HCT116 (cell line): ENCODE results near the gene MAPK6. TPM values are rescaled to one million over a fixed set of nuclear protein-coding genes. Genes with fewer than 3 reads are reported as not detected.

ENCODE experiments used
- ATAC-seq: fragments of 200-7000 bp; cut with Tn5 transposase; 2 replicates; pipeline ENCODE4 v1.9.1; 2020; ENCODE audit warnings: mild to moderate bottlenecking, moderate library complexity
- BruUV-seq: library from RNA; stranded (reverse); fragments of 400-500 nt; replicated peaks from 2 replicates; lab custom pipeline; 2021; lab: Mats Ljungman, UMichigan
- CTCF ChIA-PET: fragments of 300-600 bp; sonication (Branson Sonifier 250); formaldehyde crosslinking; loops from one replicate; lab custom pipeline; 2021; ENCODE audit warnings: antibody characterized with exemption; lab: Charles Lee
- POLR2A ChIA-PET: fragments of 300-600, 350-600 bp; sonication (Branson Sonifier 250); formaldehyde crosslinking; loops from one replicate; lab custom pipeline; 2021; ENCODE audit warnings: antibody characterized with exemption; lab: Charles Lee
- RAD21 ChIA-PET, 2 experiments: fragments of 300-600 bp; sonication (Branson Sonifier 250); formaldehyde crosslinking; loops; one replicate each; lab custom pipeline; 2023; ENCODE audit warnings: low total read pairs in 2 of 2; ENCODE audit not compliant: uncharacterized antibody in 2 of 2, unreplicated experiment in 2 of 2, low non-redundant PET in 1 of 2; lab: Charles Lee
- DNase-seq: peaks from one replicate; pipeline ENCODE4 v3.0.0-alpha.2; 2010; ENCODE audit warnings: low read depth, low spot score
- H2AFZ ChIP-seq: fragments of 200-600 bp; shearing (Covaris generic), sonication (generic); 2 replicates; pipeline ENCODE4 v1.6.1; 2017; ENCODE audit warnings: low read depth, mixed run types, mixed read lengths, antibody characterized with exemption, low read length; ENCODE audit not compliant: poor library complexity, severe bottlenecking
- H3K27ac ChIP-seq: 2 replicates; pipeline ENCODE4 v1.5.1; 2012; ENCODE audit warnings: low read depth, low read length
- H3K27me3 ChIP-seq: fragments of 200-600 bp; sonication (generic); 2 replicates; pipeline ENCODE4 v1.6.1; 2016; ENCODE audit warnings: mixed run types, low read length, mixed read lengths; ENCODE audit not compliant: insufficient read depth
- H3K36me3 ChIP-seq, 2 experiments: fragments of 200-500 bp in 1 of 2; fragments of 200-600 bp in 1 of 2; sonication (Bioruptor generic) in 1 of 2; sonication (generic) in 1 of 2; 2 replicates each; pipeline versions ENCODE4 v1.5.1 to v1.6.1; 2014 to 2016; ENCODE audit warnings: low read length in 2 of 2, inconsistent platforms in 1 of 2, mixed read lengths in 1 of 2, mixed run types in 1 of 2; ENCODE audit not compliant: insufficient read depth in 2 of 2, control insufficient read depth in 1 of 2
- H3K4me1 ChIP-seq, 2 experiments: fragments of 200-600 bp in 1 of 2; sonication (generic) in 1 of 2; 2 replicates each; pipeline versions ENCODE4 v1.5.1 to v1.6.1; 2012 to 2017; ENCODE audit warnings: low read length in 2 of 2, inconsistent platforms in 1 of 2, mild to moderate bottlenecking in 1 of 2, mixed read lengths in 1 of 2, mixed run types in 1 of 2, moderate library complexity in 1 of 2; ENCODE audit not compliant: insufficient read depth in 2 of 2, control insufficient read depth in 1 of 2
- H3K4me2 ChIP-seq: fragments of 200-600 bp; sonication (generic); 2 replicates; pipeline ENCODE4 v1.6.1; 2017; ENCODE audit warnings: mixed run types, low read length, mixed read lengths
- H3K4me3 ChIP-seq, 2 experiments: fragments of 200-600 bp in 1 of 2; sonication (generic) in 1 of 2; replicated peaks in 1 of 2; 2 replicates each; pipeline ENCODE4 v1.5.1; 2011 to 2016; ENCODE audit warnings: low read length in 2 of 2, control low read depth in 1 of 2, low read depth in 1 of 2, mild to moderate bottlenecking in 1 of 2, mixed read lengths in 1 of 2, mixed run types in 1 of 2
- H3K79me2 ChIP-seq: fragments of 200-600 bp; sonication (generic); 2 replicates; pipeline ENCODE4 v1.6.1; 2017; ENCODE audit warnings: mild to moderate bottlenecking, mixed run types, low read length, moderate library complexity, mixed read lengths; ENCODE audit not compliant: insufficient read depth
- H3K9ac ChIP-seq: fragments of 200-600 bp; sonication (generic); 2 replicates; pipeline ENCODE4 v1.6.1; 2016; ENCODE audit warnings: low read length, mixed read lengths
- H3K9me2 ChIP-seq: fragments of 200-600 bp; sonication (generic), shearing (Covaris generic); 2 replicates; pipeline ENCODE4 v1.6.1; 2017; ENCODE audit warnings: mixed run types, mild to moderate bottlenecking, moderate library complexity; ENCODE audit not compliant: insufficient read depth
- H3K9me3 ChIP-seq, 2 experiments: fragments of 200-500 bp in 1 of 2; fragments of 200-600 bp in 1 of 2; sonication (Bioruptor generic) in 1 of 2; sonication (generic) in 1 of 2; 2 replicates each; pipeline ENCODE4 v1.6.1; 2014 to 2017; ENCODE audit warnings: low read length in 2 of 2, mixed read lengths in 2 of 2, inconsistent platforms in 1 of 2, low read depth in 1 of 2, mild to moderate bottlenecking in 1 of 2, mixed run types in 1 of 2, moderate library complexity in 1 of 2; ENCODE audit not compliant: control insufficient read depth in 1 of 2, insufficient read depth in 1 of 2
- H4K20me1 ChIP-seq: fragments of 200-600 bp; sonication (generic), shearing (Covaris generic); 2 replicates; pipeline ENCODE4 v1.6.1; 2017; ENCODE audit warnings: mixed run types, mild to moderate bottlenecking, moderate library complexity; ENCODE audit not compliant: insufficient read depth
- EGR1 ChIP-seq: IDR thresholded peaks from 2 replicates; pipeline ENCODE4 v1.6.1; 2012; ENCODE audit warnings: low read depth
- EZH2phosphoT487 ChIP-seq: fragments of 200-600 bp; IDR thresholded peaks from 2 replicates; pipeline ENCODE4 v1.6.1; 2018; ENCODE audit warnings: antibody characterized with exemption, borderline replicate concordance
- FOSL1 ChIP-seq: IDR thresholded peaks from 2 replicates; pipeline ENCODE4 v1.6.1; 2012; ENCODE audit warnings: low read depth
- POLR2A ChIP-seq: IDR thresholded peaks from 2 replicates; pipeline ENCODE4 v1.7.0; 2011; ENCODE audit warnings: borderline replicate concordance; ENCODE audit not compliant: insufficient read depth, insufficient read length; ENCODE audit errors: extremely low read depth
- TCF7L2 ChIP-seq: IDR thresholded peaks from 2 replicates; pipeline ENCODE4 v1.7.0; 2011; ENCODE audit warnings: borderline replicate concordance, inconsistent platforms; ENCODE audit not compliant: insufficient read depth, insufficient read length; ENCODE audit errors: extremely low read depth
- YY1 ChIP-seq: IDR thresholded peaks from 2 replicates; pipeline ENCODE4 v1.6.1; 2011; ENCODE audit warnings: low read length, low read depth, moderate library complexity, mild to moderate bottlenecking; ENCODE audit not compliant: insufficient replicate concordance; ENCODE audit errors: extremely low read depth
- ZFX ChIP-seq: fragments of 450-650 bp; IDR thresholded peaks from 2 replicates; pipeline ENCODE4 v1.6.1; 2017
- ZNF274 ChIP-seq: fragments of 200-500 bp; sonication (Bioruptor generic); IDR thresholded peaks from 2 replicates; pipeline ENCODE4 v1.6.1; 2014; ENCODE audit warnings: mild to moderate bottlenecking, low read depth, low read length, inconsistent platforms
- intact Hi-C: fragments of 100-400 bp; cut with micrococcal nuclease; formaldehyde crosslinking; loops from 2 replicates; pipeline ENCODE4 v1.10.0; 2022
- total RNA-seq: library from RNA; stranded (reverse); gene quantifications from one replicate; pipeline ENCODE4 v1.2.1, GENCODE V29; 2021; ENCODE audit not compliant: unreplicated experiment
- TF ChIP-seq, protein P1 (sequence below): IDR thresholded peaks from 2 replicates; pipeline ENCODE4 v1.6.1; 2012
- TF ChIP-seq, protein P2 (sequence below): IDR thresholded peaks from 2 replicates; pipeline ENCODE4 v1.6.1; 2012; ENCODE audit warnings: low read depth
- TF ChIP-seq, protein P3 (sequence below): IDR thresholded peaks from 2 replicates; pipeline ENCODE4 v1.6.1; 2011; ENCODE audit warnings: mild to moderate bottlenecking, low read length, moderate library complexity; ENCODE audit not compliant: insufficient replicate concordance; ENCODE audit errors: extremely low read depth

Gene MAPK6
- total RNA-seq, 1 experiment from 2014 or later = 57.4 TPM

GRCh38 chr15:52050416-52050815 is 31.4 kb downstream of the MAPK6 start:
- H3K9me3 ChIP-seq = no peaks in the 10 kb centered on the region
- peaks cover 14 to 44% of the 10 kb centered on the region in 2 experiments for H3K4me1 ChIP-seq
- no peaks in the 10 kb centered on the region for H3K27me3 ChIP-seq
- H3K4me2 ChIP-seq = peak overlapping the region; percentile 15
- no peak overlapping the region for H2AFZ ChIP-seq
- CTCF ChIA-PET = interaction anchor here (1.1 kb wide), 1 partner anchor 28 kb away, joined by 3 read pairs; no protein-coding TSS in a partner anchor
- H3K4me3 ChIP-seq = no peak overlapping the region
- H3K79me2 ChIP-seq = peaks cover 54% of the 10 kb centered on the region
- peak; percentile 57 for ATAC-seq
- BruUV-seq = TSS peak; percentile 10
- no peaks in the 10 kb centered on the region for H4K20me1 ChIP-seq
- RAD21 ChIA-PET = no interaction called here
- intact Hi-C loops = no loop called here
- POLR2A ChIA-PET = no interaction called here
- peak; percentile 15; the same call in 1 of the 2 replicates for TF ChIP-seq FOSL1
- TF ChIP-seq TCF7L2 = no peak
- TF ChIP-seq YY1 = no peak
- TF ChIP-seq, all 23 proteins: peak for 1
- no peak for DNase-seq
- Histone ChIP-seq H3K36me3 (peaks cover 0 to 22% of the 10 kb centered on the region in 2 experiments; a peak in 2 of 4 replicates), H3K27ac (no peak overlapping the region), H3K9me2 (no peaks in the 10 kb centered on the region), H3K9ac (no peak overlapping the region)

GRCh38 chr15:52052066-52052935 is 33.3 kb downstream of the MAPK6 start:
- ChIA-PET POLR2A (no interaction called here), CTCF (interaction anchor here (0.7 kb wide), 1 partner anchor 14 kb away, joined by 3 read pairs; no protein-coding TSS in a partner anchor), RAD21 (no interaction called here)
- no peaks in the 10 kb centered on the region for H3K9me3 ChIP-seq
- H2AFZ ChIP-seq = no peak overlapping the region
- ATAC-seq (no peak), DNase-seq (no peak)
- H3K4me2 ChIP-seq = peak overlapping the region; percentile 4; the same call in 1 of the 2 replicates
- H3K4me3 ChIP-seq = no peak overlapping the region
- BruUV-seq = no TSS peak
- H3K9ac ChIP-seq = no peak overlapping the region
- H3K27me3 ChIP-seq = no peaks in the 10 kb centered on the region
- intact Hi-C loops = no loop called here
- H3K79me2 ChIP-seq = peaks cover 50% of the 10 kb centered on the region
- peaks cover 17 to 45% of the 10 kb centered on the region in 2 experiments for H3K4me1 ChIP-seq
- H4K20me1 ChIP-seq = no peaks in the 10 kb centered on the region
- no peaks in the 10 kb centered on the region for H3K9me2 ChIP-seq
- H3K36me3 ChIP-seq = peaks cover 0 to 20% of the 10 kb centered on the region in 2 experiments; a peak in 2 of 4 replicates
- H3K27ac ChIP-seq = no peak overlapping the region
- TF ChIP-seq, protein P1, sequence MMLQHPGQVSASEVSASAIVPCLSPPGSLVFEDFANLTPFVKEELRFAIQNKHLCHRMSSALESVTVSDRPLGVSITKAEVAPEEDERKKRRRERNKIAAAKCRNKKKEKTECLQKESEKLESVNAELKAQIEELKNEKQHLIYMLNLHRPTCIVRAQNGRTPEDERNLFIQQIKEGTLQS = no peak
- no peak for TF ChIP-seq YY1
- no peak for TF ChIP-seq EGR1
- TF ChIP-seq ZFX = no peak
- TF ChIP-seq, protein P2, sequence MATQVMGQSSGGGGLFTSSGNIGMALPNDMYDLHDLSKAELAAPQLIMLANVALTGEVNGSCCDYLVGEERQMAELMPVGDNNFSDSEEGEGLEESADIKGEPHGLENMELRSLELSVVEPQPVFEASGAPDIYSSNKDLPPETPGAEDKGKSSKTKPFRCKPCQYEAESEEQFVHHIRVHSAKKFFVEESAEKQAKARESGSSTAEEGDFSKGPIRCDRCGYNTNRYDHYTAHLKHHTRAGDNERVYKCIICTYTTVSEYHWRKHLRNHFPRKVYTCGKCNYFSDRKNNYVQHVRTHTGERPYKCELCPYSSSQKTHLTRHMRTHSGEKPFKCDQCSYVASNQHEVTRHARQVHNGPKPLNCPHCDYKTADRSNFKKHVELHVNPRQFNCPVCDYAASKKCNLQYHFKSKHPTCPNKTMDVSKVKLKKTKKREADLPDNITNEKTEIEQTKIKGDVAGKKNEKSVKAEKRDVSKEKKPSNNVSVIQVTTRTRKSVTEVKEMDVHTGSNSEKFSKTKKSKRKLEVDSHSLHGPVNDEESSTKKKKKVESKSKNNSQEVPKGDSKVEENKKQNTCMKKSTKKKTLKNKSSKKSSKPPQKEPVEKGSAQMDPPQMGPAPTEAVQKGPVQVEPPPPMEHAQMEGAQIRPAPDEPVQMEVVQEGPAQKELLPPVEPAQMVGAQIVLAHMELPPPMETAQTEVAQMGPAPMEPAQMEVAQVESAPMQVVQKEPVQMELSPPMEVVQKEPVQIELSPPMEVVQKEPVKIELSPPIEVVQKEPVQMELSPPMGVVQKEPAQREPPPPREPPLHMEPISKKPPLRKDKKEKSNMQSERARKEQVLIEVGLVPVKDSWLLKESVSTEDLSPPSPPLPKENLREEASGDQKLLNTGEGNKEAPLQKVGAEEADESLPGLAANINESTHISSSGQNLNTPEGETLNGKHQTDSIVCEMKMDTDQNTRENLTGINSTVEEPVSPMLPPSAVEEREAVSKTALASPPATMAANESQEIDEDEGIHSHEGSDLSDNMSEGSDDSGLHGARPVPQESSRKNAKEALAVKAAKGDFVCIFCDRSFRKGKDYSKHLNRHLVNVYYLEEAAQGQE = no peak
- no peak for TF ChIP-seq ZNF274
- TF ChIP-seq, protein P3, sequence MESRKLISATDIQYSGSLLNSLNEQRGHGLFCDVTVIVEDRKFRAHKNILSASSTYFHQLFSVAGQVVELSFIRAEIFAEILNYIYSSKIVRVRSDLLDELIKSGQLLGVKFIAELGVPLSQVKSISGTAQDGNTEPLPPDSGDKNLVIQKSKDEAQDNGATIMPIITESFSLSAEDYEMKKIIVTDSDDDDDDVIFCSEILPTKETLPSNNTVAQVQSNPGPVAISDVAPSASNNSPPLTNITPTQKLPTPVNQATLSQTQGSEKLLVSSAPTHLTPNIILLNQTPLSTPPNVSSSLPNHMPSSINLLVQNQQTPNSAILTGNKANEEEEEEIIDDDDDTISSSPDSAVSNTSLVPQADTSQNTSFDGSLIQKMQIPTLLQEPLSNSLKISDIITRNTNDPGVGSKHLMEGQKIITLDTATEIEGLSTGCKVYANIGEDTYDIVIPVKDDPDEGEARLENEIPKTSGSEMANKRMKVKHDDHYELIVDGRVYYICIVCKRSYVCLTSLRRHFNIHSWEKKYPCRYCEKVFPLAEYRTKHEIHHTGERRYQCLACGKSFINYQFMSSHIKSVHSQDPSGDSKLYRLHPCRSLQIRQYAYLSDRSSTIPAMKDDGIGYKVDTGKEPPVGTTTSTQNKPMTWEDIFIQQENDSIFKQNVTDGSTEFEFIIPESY = no peak
- no peak for TF ChIP-seq EZH2phosphoT487
- no peak for TF ChIP-seq POLR2A
